K562 (cell line): ENCODE data around the gene SLC34A3. TPM values are rescaled to one million over a fixed set of nuclear protein-coding genes. Genes with fewer than 3 reads are reported as not detected.

Experiments used
- ATAC-seq: fragments of 200-7000 bp; cut with Tn5 transposase; 3 replicates; pipeline ENCODE4 v1.9.1; 2020; ENCODE audit warnings: moderate library complexity
- BruUV-seq: library from RNA; stranded (reverse); fragments of 400-500 nt; replicated peaks from 2 replicates; lab custom pipeline; 2021; lab: Mats Ljungman, UMichigan
- CTCF ChIA-PET: fragments of 300-600 bp; formaldehyde crosslinking; extraction: SDS; loops from one replicate; lab custom pipeline; 2021; ENCODE audit warnings: low intra/inter-chr PET ratio; lab: Yijun Ruan, JAX
- POLR2A ChIA-PET: fragments of 300-600, 350-650 bp; sonication (Branson Sonifier 250); formaldehyde crosslinking; extraction: SDS; loops from one replicate; lab custom pipeline; 2021; ENCODE audit warnings: antibody characterized with exemption, inconsistent platforms; lab: Yijun Ruan, JAX
- DNase-seq, 4 experiments: peaks; one replicate each; pipeline versions ENCODE4 v3.0.0 to v3.0.0-alpha.2; 2011 to 2018; ENCODE audit warnings: low spot score in 3 of 4, mixed read lengths in 3 of 4; ENCODE audit errors: extremely low read depth in 1 of 4
- FAIRE-seq: peaks from 2 replicates; lab custom pipeline; 2011; peaks lifted over from hg19 to GRCh38; lab: Jason Lieb, UNC
- H2AFZ ChIP-seq: 2 replicates; pipeline ENCODE4 v1.6.0; 2011; ENCODE audit warnings: low read depth, low read length, control low read depth, inconsistent platforms
- H3K27ac ChIP-seq: fragments of 200-600 bp; 3 replicates; pipeline ENCODE4 v1.8.0; 2011; ENCODE audit warnings: low read depth, mild to moderate bottlenecking, control low read depth, inconsistent platforms, low read length, moderate library complexity, mixed read lengths; ENCODE audit errors: extremely low read depth
- H3K27me3 ChIP-seq, 2 experiments: fragments of 300-600 bp in 1 of 2; 2 replicates in 1 of 2; 3 replicates in 1 of 2; pipeline versions ENCODE4 v1.6.0 to v1.8.0; 2011; ENCODE audit warnings: inconsistent platforms in 2 of 2, low read length in 2 of 2, mild to moderate bottlenecking in 1 of 2, mixed read lengths in 1 of 2, moderate library complexity in 1 of 2; ENCODE audit not compliant: control insufficient read depth in 2 of 2, insufficient read depth in 2 of 2
- H3K36me3 ChIP-seq: fragments of 300-600 bp; 3 replicates; pipeline ENCODE4 v1.8.0; 2011; ENCODE audit warnings: mild to moderate bottlenecking, low read length, inconsistent platforms; ENCODE audit not compliant: control insufficient read depth, insufficient read depth
- H3K4me1 ChIP-seq, 2 experiments: fragments of 200-600 bp in 1 of 2; replicated peaks in 1 of 2; 2 replicates in 1 of 2; 3 replicates in 1 of 2; pipeline versions ENCODE4 v1.5.1 to v1.8.0; 2011; ENCODE audit warnings: inconsistent platforms in 2 of 2, low read length in 2 of 2, mild to moderate bottlenecking in 1 of 2, mixed read lengths in 1 of 2, moderate library complexity in 1 of 2; ENCODE audit not compliant: control insufficient read depth in 2 of 2, insufficient read depth in 2 of 2
- H3K4me2 ChIP-seq: 2 replicates; pipeline ENCODE4 v1.6.1; 2011; ENCODE audit warnings: low read length, control low read depth, inconsistent platforms, mixed read lengths; ENCODE audit not compliant: insufficient read depth
- H3K4me3 ChIP-seq: fragments of 200-600 bp; sonication (generic), shearing (Covaris generic); 2 replicates; pipeline ENCODE4 v1.5.1; 2016; ENCODE audit warnings: control low read depth, inconsistent platforms
- H3K79me2 ChIP-seq: fragments of 200-600 bp; 3 replicates; pipeline ENCODE4 v1.8.0; 2011; ENCODE audit warnings: low read length, inconsistent platforms; ENCODE audit not compliant: control insufficient read depth, insufficient read depth
- H3K9ac ChIP-seq, 2 experiments: 2 replicates each; pipeline versions ENCODE4 v1.6.0 to v1.6.1; 2011; ENCODE audit warnings: low read depth in 2 of 2, low read length in 2 of 2, control low read depth in 1 of 2, inconsistent platforms in 1 of 2, mild to moderate bottlenecking in 1 of 2, mixed read lengths in 1 of 2; ENCODE audit not compliant: insufficient read depth in 1 of 2
- H3K9me1 ChIP-seq: one replicate; pipeline ENCODE4 v1.6.0; 2011; ENCODE audit warnings: inconsistent platforms, mild to moderate bottlenecking, low read length, moderate library complexity; ENCODE audit not compliant: control insufficient read depth, insufficient read depth
- H3K9me3 ChIP-seq: replicated peaks from 2 replicates; pipeline ENCODE4 v1.5.1; 2011; ENCODE audit warnings: low read depth, low read length, inconsistent platforms; ENCODE audit not compliant: control insufficient read depth, insufficient read depth
- H4K20me1 ChIP-seq: replicated peaks from 2 replicates; pipeline ENCODE4 v1.6.1; 2011; ENCODE audit warnings: low read length, inconsistent platforms, mixed read lengths; ENCODE audit not compliant: control insufficient read depth, insufficient read depth
- ERF ChIP-seq: fragments of 450-650 bp; formaldehyde crosslinking; IDR thresholded peaks from 2 replicates; pipeline ENCODE4 v1.4.0; 2020; ENCODE audit warnings: mild to moderate bottlenecking, mixed read lengths
- FOXJ2 ChIP-seq: fragments of 200-800 bp; sonication (Bioruptor generic); IDR thresholded peaks from 2 replicates; pipeline ENCODE4 v1.6.1; 2016; ENCODE audit warnings: missing genetic modification characterization, missing compliant biosample characterization
- HMGN3 ChIP-seq: IDR thresholded peaks from 2 replicates; pipeline ENCODE4 v1.6.1; 2011; ENCODE audit warnings: borderline replicate concordance, low read depth, mild to moderate bottlenecking, mixed read lengths, low read length; ENCODE audit not compliant: insufficient read length; ENCODE audit errors: extremely low read depth
- KDM5B ChIP-seq: fragments of 200-600 bp; sonication (generic); IDR thresholded peaks from 2 replicates; pipeline ENCODE4 v1.6.1; 2012; ENCODE audit warnings: low read depth, mild to moderate bottlenecking, moderate library complexity, low read length, control low read depth, inconsistent platforms; ENCODE audit not compliant: insufficient replicate concordance
- MTA2 ChIP-seq: fragments of 450-650 bp; IDR thresholded peaks from 2 replicates; pipeline ENCODE4 v1.6.1; 2016; ENCODE audit warnings: low read depth
- PTBP1 ChIP-seq: fragments of 200-400 bp; formaldehyde crosslinking; IDR thresholded peaks from 2 replicates; pipeline ENCODE4 v1.6.1; 2017; ENCODE audit warnings: low read depth, low read length
- SPI1 ChIP-seq: IDR thresholded peaks from 2 replicates; pipeline ENCODE4 v1.6.1; 2011; ENCODE audit warnings: low read depth, low read length, control low read depth, borderline replicate concordance
- WGBS: fragments of 100-300 bp; shearing (Covaris generic); methylation state at CpG from one replicate; pipeline ENCODE4 v1.1.6; 2016; ENCODE audit warnings: low coverage, mixed read lengths; ENCODE audit not compliant: insufficient coverage; ENCODE audit errors: missing lambda C conversion rate; 5-methylcytosine and 5-hydroxymethylcytosine counted together
- in situ Hi-C: fragments of 300-500 bp; cut with MboI; formaldehyde crosslinking; loops from 4 replicates; pipeline ENCODE4 v1.15.0; 2018; ENCODE audit warnings: inconsistent platforms, mixed read lengths
- intact Hi-C: fragments of 100-400 bp; cut with micrococcal nuclease; formaldehyde crosslinking; loops from 2 replicates; pipeline ENCODE4 v1.14.2; 2022
- polyA plus RNA-seq, 8 experiments: library from polyadenylated mRNA; depleted of rRNA in 4 of 8; stranded (reverse) in 5 of 8; unstranded in 3 of 8; fragments of >200 nt; fragmentation: Nextera tagmentation in 2 of 8; fragmentation: Illumina TruSeq in 1 of 8; extraction: Ambion mirVana in 2 of 8; extraction: Trizol in 1 of 8; gene quantifications; 2 replicates each; pipeline versions ENCODE4 v1.2.1 to v1.2.3, GENCODE V29; 2011 to 2014; ENCODE audit warnings: inconsistent platforms in 1 of 8, missing spikeins in 1 of 8
- total RNA-seq, 7 experiments: library from RNA; depleted of rRNA in 6 of 7; stranded (reverse); fragments of >200 nt in 6 of 7; fragmentation: Illumina TruSeq in 2 of 7; extraction: Trizol in 2 of 7; gene quantifications; 2 replicates each; pipeline versions ENCODE4 v1.2.1 to v1.2.3, GENCODE V29; 2011 to 2021; ENCODE audit warnings: low replicate concordance in 1 of 7
- TF ChIP-seq, protein P1 (sequence below): sonication (generic); formaldehyde crosslinking; IDR thresholded peaks from 2 replicates; pipeline ENCODE4 v1.8.1; 2023; ENCODE audit warnings: mild to moderate bottlenecking, missing genetic modification reagents
- TF ChIP-seq, protein P2 (sequence below): sonication (generic); formaldehyde crosslinking; IDR thresholded peaks from 2 replicates; pipeline ENCODE4 v1.8.0; 2022; ENCODE audit warnings: mild to moderate bottlenecking, missing genetic modification reagents, borderline replicate concordance
- TF ChIP-seq, protein P3 (sequence below): fragments of 250-450 bp; sonication (Bioruptor Pico); IDR thresholded peaks from 2 replicates; pipeline ENCODE4 v1.4.0; 2020

Gene SLC34A3
- total and polyA plus RNA-seq, 9 of the 15 experiments (the other 6 are each of a cell fraction or from before 2014, with no cell fraction given): not detected

DNA sequence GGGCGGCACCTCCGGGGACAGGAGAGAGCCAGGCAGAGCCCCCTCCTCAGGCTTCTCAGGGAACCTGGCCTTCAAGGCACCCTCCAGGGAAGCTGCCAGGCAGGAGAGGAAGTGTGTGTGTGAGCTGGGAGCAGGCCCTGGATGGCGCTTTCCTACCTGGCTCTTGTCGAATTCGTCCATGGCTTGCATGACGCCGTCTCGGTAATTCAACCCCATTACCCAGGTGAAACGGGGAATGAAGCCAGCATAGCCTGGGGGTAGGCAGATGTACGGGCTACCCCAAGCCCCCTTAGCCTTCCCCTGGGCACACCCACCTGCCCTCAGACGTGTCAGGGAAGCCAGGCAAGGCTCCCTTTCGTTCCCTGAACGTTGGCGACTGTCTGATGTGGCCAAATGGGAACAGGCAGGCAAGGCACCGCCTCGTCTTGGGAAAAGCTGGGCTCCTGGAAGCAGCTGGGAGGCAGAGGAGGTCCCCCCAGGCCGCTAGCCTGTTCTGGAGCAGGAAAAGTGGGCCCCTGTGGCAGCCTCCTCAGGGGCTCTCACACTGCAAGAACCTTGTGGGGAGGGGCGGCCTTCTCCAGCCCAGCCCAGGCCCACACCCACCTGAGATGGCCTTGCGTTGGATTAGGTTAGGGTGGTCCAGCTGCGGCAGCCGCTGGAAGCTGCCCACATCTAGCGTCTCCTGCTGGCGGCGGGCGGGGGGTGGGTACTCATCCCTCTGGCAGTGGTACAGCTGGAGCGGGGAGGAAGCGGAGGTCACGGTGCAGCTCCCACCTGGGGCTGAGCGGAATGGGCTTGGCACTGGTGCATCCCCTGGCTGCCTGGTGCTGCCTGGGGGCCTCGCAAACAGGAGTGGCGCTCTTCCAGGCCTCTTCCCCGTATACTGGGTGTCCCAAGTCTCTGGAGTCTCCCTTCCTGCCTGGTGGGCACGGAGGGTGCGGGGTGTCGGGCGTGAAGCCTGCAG lies 14.1 kb downstream of the SLC34A3 start:
- intact Hi-C loops (loop anchor here (5.0 to 10.0 kb wide), 2 partner anchors 58 to 460 kb away; partner anchors contain the start of gene NRARP), in situ Hi-C loops (loop anchor here (25.0 kb wide), 1 partner anchor 457 kb away; the partner anchor contains the start of genes CCDC183 and TMEM141)
- FAIRE-seq (peak; percentile 37), ATAC-seq (no peak), DNase-seq (peak in 1 of 4 experiments; percentile 10)
- Histone ChIP-seq H3K79me2 (peaks cover 38% of the 10 kb centered on the region), H3K27me3 (no peaks in the 10 kb centered on the region), H3K4me2 (no peak overlapping the region; the same call in 1 of the 2 replicates), H3K4me3 (no peak overlapping the region), H3K9ac (peak overlapping the region; percentile 17 to 100; a peak in 3 of 4 replicates), H3K36me3 (peaks cover 26% of the 10 kb centered on the region), H2AFZ (no peak overlapping the region), H3K27ac (no peak overlapping the region), H4K20me1 (peaks cover 30% of the 10 kb centered on the region), H3K9me3 (no peaks in the 10 kb centered on the region), H3K9me1 (peaks cover 4% of the 10 kb centered on the region), H3K4me1 (peaks cover 18 to 70% of the 10 kb centered on the region in 2 experiments; a peak in 4 of 5 replicates)
- ChIA-PET POLR2A (interaction anchor here (0.6 to 6.5 kb wide), 8 partner anchors 9 to 484 kb away, joined by 3 to 221 read pairs (median 4); partner anchors contain the start of genes NELFB and STPG3), CTCF (no interaction called here)
- BruUV-seq: no TSS peak
- 84% methylated on average over 29 of the region's 36 CpGs for WGBS
- TF ChIP-seq KDM5B (peak; percentile 79), ERF (no peak), FOXJ2 (tag) (no peak), SPI1 (peak; percentile 28; the same call in 1 of the 2 replicates), MTA2 (no peak), PTBP1 (0 out of 2 replicates have a peak, but pooled peaks have one; percentile 23), HMGN3 (peak; percentile 4)
- TF ChIP-seq, protein P1, sequence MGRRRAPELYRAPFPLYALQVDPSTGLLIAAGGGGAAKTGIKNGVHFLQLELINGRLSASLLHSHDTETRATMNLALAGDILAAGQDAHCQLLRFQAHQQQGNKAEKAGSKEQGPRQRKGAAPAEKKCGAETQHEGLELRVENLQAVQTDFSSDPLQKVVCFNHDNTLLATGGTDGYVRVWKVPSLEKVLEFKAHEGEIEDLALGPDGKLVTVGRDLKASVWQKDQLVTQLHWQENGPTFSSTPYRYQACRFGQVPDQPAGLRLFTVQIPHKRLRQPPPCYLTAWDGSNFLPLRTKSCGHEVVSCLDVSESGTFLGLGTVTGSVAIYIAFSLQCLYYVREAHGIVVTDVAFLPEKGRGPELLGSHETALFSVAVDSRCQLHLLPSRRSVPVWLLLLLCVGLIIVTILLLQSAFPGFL (CRISPR knock-in tag): 0 out of 2 replicates have a peak, but pooled peaks have one; percentile 26
- TF ChIP-seq, protein P2, sequence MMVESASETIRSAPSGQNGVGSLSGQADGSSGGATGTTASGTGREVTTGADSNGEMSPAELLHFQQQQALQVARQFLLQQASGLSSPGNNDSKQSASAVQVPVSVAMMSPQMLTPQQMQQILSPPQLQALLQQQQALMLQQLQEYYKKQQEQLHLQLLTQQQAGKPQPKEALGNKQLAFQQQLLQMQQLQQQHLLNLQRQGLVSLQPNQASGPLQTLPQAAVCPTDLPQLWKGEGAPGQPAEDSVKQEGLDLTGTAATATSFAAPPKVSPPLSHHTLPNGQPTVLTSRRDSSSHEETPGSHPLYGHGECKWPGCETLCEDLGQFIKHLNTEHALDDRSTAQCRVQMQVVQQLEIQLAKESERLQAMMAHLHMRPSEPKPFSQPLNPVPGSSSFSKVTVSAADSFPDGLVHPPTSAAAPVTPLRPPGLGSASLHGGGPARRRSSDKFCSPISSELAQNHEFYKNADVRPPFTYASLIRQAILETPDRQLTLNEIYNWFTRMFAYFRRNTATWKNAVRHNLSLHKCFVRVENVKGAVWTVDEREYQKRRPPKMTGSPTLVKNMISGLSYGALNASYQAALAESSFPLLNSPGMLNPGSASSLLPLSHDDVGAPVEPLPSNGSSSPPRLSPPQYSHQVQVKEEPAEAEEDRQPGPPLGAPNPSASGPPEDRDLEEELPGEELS (CRISPR knock-in tag): 0 out of 2 replicates have a peak, but pooled peaks have one; percentile 33
- TF ChIP-seq, protein P3, sequence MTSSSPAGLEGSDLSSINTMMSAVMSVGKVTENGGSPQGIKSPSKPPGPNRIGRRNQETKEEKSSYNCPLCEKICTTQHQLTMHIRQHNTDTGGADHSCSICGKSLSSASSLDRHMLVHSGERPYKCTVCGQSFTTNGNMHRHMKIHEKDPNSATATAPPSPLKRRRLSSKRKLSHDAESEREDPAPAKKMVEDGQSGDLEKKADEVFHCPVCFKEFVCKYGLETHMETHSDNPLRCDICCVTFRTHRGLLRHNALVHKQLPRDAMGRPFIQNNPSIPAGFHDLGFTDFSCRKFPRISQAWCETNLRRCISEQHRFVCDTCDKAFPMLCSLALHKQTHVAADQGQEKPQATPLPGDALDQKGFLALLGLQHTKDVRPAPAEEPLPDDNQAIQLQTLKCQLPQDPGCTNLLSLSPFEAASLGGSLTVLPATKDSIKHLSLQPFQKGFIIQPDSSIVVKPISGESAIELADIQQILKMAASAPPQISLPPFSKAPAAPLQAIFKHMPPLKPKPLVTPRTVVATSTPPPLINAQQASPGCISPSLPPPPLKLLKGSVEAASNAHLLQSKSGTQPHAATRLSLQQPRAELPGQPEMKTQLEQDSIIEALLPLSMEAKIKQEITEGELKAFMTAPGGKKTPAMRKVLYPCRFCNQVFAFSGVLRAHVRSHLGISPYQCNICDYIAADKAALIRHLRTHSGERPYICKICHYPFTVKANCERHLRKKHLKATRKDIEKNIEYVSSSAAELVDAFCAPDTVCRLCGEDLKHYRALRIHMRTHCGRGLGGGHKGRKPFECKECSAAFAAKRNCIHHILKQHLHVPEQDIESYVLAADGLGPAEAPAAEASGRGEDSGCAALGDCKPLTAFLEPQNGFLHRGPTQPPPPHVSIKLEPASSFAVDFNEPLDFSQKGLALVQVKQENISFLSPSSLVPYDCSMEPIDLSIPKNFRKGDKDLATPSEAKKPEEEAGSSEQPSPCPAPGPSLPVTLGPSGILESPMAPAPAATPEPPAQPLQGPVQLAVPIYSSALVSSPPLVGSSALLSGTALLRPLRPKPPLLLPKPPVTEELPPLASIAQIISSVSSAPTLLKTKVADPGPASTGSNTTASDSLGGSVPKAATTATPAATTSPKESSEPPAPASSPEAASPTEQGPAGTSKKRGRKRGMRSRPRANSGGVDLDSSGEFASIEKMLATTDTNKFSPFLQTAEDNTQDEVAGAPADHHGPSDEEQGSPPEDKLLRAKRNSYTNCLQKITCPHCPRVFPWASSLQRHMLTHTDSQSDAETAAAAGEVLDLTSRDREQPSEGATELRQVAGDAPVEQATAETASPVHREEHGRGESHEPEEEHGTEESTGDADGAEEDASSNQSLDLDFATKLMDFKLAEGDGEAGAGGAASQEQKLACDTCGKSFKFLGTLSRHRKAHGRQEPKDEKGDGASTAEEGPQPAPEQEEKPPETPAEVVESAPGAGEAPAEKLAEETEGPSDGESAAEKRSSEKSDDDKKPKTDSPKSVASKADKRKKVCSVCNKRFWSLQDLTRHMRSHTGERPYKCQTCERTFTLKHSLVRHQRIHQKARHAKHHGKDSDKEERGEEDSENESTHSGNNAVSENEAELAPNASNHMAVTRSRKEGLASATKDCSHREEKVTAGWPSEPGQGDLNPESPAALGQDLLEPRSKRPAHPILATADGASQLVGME (CRISPR knock-in tag): no peak
